ENCODE data around the gene PLAGL2.

DNA sequence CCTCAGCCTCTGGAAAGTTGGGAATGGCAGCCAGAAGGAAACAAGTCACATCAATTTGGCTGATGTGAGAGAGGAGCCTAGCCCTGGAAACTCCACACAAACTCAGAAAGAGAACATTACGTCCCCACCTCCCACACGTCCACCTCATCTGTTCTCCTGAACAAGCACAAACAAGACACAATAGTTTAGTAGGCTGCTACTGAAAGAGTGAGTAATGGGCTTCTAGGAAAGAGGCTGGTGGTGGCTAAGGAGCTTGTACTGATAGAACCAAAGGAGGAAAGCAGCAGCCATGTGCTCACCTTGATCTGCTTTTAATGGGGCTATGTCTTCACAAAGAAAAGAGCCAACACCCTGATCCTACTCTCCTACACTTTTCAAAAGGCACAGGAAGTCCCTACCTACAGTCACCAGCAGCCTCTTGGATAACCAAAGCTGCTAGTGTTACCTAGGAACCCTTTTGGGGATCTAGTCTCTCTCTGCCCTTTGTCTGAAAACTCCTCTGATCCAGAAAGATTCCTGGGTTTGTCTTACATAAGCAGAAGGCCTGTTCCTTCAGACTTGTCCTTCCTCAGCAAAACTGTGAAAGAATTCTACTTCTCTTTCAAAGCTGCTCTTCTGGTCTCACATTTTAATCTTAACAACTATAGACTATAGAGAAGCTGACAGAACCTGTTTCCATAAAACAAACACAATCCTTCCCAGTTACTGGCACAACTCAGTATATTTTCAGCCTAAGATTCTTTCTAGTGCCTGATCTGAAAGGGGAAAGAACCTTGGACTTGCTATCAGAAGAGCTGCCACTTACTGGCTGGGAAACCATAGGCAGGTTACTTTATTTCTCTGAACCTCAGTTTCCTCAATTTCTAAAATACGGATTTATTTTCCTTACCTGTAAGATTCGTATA is 3.1 kb downstream of the PLAGL2 start:
- TF ChIP-seq, protein P1, sequence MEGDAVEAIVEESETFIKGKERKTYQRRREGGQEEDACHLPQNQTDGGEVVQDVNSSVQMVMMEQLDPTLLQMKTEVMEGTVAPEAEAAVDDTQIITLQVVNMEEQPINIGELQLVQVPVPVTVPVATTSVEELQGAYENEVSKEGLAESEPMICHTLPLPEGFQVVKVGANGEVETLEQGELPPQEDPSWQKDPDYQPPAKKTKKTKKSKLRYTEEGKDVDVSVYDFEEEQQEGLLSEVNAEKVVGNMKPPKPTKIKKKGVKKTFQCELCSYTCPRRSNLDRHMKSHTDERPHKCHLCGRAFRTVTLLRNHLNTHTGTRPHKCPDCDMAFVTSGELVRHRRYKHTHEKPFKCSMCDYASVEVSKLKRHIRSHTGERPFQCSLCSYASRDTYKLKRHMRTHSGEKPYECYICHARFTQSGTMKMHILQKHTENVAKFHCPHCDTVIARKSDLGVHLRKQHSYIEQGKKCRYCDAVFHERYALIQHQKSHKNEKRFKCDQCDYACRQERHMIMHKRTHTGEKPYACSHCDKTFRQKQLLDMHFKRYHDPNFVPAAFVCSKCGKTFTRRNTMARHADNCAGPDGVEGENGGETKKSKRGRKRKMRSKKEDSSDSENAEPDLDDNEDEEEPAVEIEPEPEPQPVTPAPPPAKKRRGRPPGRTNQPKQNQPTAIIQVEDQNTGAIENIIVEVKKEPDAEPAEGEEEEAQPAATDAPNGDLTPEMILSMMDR (IDR thresholded peaks at IDR 0.05): no peak
- TF ChIP-seq POLR2A (IDR thresholded peaks at IDR 0.05): no peak

Measured in prostate gland (tissue), 2 donors.